Measurements from ENCODE around the gene ZDHHC11B.
"Not testable (repeated sequence)": the region's sequence is repeated elsewhere in the genome, so short reads cannot be mapped to it uniquely, and the experiment has no call there.

ZDHHC11B gene

DNA sequence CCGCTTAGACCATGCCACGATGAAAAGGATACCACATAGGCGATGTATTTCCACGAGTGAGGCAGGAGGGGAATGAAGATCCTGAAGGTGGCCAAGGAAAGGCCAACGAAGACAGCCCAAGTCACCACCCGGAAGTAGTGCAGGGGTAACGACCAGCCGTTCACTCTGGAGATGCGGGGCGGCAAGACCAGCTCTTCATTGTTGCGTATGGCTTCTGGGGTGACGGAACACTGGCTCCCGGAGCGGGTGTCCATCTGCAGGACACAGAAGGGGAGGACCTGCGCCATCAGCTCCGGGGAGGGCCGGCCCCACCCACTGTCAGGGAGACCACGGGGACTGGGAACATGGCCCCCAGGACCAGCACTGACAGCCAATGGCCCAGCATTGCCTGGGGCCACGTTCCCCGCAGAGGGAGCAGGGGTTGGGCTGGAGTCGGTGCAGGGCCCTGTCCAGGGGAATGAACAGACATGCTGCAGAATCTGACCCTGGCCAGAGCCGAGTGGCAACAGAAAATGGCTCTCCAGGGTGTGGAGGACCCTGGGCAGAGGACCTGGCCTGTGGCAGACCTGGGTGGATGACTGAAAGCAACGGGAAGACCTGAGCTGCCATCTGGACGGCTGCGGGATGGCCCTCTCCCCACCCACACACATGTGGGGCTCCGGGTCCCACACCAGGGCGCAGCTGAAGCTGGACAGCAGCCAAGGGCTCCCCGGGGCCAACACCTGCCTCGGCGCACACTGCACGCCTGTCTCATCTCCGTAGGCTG lies 17.7 kb downstream of the ZDHHC11B start:
- no peak for DNase-seq (ENCODE audit: low read depth)

DNA sequence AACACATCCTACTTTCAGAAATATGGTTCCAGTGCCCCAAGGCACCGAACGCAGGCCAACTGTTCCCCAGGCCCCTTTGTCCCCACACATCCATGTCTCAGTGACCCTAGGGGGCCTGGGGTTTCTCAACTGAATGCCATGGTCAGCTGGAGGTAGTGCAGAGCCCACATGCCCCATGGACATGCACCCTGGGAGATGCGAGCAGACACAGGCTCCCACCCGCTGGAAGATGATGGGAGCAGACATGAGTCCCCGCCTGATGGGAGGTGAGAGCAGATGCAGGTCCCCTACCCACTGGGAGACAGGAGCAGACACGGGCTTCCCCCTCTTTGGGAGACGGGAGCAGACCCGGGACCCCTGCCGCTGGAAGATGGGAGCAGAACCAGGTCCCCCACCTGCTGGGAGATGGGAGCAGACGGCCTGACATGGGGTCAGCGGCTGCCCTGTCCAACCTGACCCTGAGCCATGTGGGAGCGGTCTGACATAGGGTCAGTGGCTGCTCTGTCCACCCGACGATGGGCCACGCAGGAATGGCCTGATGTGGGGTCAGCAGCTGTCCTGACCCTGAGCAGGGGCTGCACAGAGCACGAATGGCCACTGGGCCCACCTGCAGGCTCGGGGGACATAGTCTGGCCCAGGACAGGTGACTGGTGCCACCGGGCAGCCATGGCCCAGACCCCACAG lies 18.4 kb downstream of the ZDHHC11B start:
- no peak for DNase-seq (ENCODE audit: low read depth)

GRCh38 chr5:763998-764781 lies 20.3 kb downstream of the ZDHHC11B start:
- no peak for DNase-seq (ENCODE audit: low read depth)

GRCh38 chr5:763397-763796 lies 21.1 kb downstream of the ZDHHC11B start:
- DNase-seq (ENCODE audit: low read depth) = no peak

- DNase-seq (ENCODE audit: low read depth) = not testable (repeated sequence)
Observed at GRCh38 chr5:762996-763395, 21.5 kb downstream of the ZDHHC11B start.

GRCh38 chr5:761854-762710 lies 22.4 kb downstream of the ZDHHC11B start:
- DNase-seq (ENCODE audit: low read depth) = no peak

GRCh38 chr5:761059-761771 lies 23.3 kb downstream of the ZDHHC11B start:
- DNase-seq (ENCODE audit: low read depth) = no peak

DNA sequence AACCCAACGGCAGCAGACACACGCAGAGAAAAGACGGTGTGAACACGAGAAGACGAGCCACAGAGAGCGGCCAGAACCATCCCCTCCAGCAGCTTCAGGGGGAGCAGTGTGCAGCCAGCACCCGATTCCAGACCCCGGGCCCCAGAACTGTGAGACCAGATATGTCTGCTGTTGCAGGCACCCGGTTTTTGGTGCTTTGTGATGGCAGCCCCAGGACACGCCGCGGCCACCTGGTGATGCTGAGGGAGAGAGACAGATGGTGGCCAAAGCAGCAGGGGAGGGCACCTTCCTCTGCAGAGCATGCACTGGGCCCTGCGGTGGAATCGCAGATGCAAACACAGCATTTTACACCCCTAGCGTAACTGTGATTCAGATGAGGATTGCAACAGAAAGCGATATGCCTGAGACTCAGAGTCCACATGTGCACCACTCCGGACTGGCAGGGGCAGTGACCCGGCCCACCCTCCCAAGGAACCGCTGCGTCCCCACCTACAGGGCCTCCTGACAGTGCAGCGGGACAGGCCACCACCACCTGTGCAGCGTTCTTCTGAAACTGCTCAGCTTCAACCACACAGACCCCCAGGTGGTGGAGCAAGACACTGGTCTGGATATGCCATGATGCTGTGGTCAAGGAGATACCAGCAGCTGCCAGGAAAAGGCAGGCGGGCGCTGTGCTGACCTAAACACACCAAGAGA lies 24.0 kb downstream of the ZDHHC11B start:
- no peak for DNase-seq (ENCODE audit: low read depth)

DNA sequence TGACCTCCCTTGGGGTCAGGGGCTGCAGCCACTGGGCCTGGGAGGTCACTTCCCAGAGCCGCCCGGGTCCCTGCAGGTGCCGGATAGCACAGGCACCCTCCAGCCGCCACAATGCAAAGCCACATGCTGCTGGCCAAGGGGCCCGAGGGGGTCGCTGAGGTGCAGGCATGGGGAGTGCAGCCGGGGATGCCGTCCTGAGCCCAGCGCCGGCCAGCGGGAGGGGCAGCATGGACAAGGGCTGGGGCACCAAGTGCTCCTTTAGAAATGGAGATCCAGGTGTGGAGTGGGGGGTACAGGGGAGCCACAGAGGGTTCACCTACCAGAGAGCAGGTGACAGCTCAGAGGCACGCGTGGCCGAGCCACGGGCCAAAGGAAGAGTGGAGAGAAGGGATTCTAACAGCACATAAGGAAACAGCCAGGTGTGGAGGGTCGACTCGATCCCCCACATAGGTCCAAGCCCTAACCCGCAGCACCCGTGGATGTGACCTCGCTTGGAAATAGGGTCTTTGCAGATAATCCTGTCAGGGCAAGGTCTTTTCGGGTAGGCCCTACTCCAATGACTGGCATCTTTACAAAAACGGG lies 24.7 kb downstream of the ZDHHC11B start:
- no peak for DNase-seq (ENCODE audit: low read depth)

DNA sequence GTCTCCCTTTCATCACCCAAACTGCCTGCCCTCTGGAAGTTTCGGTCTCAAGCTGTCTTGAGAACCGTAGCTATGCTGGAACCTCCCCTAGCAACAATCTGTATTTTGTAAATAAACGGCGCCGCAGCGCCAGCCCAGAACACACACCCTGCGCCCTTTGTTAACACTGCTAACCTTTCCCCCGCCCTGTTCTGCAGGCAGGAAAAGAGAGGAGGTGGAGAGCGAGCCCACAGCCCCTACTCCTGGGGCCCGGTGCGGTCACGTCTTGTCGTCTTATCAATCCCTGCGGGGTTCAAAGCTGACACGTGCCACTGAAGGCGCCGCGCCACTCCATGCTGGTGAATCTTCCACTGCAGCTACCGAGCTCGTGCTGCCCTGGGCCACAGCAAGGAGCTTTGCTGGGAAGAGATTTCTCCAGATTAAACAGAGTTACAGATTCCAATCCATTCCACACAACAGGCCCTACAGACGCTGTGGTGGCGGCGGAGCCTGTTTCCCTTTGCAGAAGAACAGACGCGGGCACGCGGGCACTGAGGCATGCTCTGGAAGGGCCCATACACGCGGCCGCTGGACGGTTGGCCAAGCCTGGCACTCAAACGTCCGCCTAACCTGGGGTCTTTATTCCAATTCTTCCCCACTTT lies 25.3 kb downstream of the ZDHHC11B start:
- no peak for DNase-seq (ENCODE audit: low read depth)

- no peak for DNase-seq (ENCODE audit: low read depth)
Observed at GRCh38 chr5:758698-759053, 25.9 kb downstream of the ZDHHC11B start.

DNA sequence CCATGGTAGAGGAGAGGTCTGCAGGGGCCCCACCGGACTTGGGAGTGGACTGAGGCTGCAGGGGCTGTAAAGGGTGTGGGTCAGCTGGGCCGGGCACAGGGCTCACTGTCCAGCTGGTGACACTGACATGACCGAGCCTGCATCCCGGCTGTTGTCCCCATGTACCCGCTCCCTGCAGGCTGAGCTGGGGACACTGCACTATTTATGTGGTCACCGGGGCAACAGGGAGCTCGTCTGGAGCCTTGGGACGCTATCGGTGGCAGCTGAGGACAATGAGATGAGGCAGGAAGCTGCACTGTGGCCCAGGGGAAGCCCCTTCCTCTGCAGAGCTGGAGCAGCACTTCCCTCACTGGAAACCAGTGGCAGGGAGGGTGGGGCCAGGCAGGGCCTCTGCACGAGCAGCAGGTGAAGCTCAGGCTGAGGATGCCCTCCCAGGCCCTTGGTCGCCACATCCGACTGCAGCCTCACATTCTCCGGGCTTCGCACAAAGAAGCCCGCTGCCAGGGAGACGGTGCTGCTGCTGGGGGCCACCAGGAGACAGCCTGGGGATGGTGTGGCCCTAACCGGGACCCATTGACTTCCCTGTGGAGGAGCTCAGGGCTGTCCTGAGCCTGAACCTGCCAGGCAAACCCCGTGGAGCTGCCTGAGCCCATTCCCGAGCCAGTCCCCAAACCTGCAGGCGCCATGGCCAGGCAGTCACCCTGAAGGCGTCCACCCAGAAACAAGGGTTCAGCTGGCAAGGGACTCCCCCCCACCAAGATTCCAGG lies 26.4 kb downstream of the ZDHHC11B start:
- DNase-seq (ENCODE audit: low read depth) = no peak

DNA sequence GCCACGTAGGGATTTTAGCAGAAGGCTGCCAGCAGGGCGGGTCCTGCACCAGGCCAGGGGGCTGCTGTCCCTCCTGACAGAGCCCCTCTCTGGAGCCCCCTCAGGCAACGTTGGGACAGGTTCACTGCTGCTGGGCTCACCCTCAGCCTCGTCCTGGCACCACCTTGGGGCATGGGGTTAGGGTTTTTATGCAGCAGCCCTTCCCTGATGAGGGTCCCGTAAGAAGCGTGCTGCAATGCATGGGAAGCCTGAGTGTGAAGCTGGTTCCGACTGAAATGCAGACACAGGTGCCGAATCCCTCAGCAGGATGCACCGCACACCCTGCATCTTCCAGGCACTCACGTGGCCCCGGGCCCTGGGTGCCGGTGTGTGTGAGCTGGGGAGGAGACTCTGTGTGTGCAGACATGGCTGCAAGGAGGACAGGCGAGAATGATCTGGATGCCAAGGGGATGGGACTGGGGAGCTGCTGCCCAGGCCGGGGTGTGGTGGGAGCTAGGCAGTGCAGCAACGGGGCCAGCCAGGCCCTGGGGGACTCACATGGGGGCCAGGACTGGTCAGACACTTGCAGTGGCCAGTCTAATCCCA lies 27.1 kb downstream of the ZDHHC11B start:
- no peak for DNase-seq (ENCODE audit: low read depth)

- no peak for DNase-seq (ENCODE audit: low read depth)
Observed at GRCh38 chr5:756865-757345, 27.6 kb downstream of the ZDHHC11B start.

DNA sequence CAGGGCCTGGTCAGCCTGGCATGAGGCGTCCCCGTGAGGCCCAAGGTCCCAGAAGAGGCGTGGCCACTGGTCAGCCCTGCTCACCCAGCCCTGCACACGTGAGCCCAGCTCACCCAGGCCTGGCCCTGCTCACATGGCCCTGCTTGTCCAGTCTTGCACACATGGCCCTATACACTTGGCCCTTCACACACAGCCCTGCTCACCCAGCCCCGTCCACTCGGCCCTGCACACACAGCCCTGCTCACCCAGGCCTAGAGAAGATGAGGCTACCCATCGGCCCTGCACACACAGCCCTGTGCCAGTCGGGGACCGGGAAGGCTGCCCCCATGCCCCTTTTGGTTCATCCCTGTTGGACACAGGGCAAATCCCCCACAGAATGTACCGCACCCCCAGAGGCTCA lies 28.4 kb downstream of the ZDHHC11B start:
- DNase-seq (ENCODE audit: low read depth) = no peak

DNA sequence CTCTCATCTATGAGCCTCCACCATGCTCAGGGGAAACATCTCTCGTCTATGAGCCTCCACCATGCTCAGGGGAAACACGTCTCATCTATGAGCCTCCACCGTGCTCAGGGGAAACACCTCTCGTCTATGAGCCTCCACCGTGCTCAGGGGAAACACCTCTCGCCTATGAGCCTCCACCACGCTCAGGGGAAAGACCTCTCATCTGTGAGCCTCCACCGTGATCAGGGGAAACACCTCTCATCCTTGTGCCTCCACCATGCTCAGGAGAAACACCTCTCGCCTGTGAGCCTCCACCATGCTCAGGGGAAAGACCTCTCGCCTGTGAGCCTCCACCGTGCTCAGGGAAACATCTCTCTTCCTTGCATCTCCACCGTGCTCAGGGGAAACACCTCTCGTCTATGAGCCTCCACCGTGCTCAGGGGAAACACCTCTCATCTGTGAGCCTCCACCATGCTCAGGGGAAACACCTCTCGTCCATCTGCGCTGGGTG lies 30.3 kb downstream of the ZDHHC11B start:
- DNase-seq (ENCODE audit: low read depth) = not testable (repeated sequence)

GRCh38 chr5:753567-754142 lies 30.9 kb downstream of the ZDHHC11B start:
- not testable (repeated sequence) for DNase-seq (ENCODE audit: low read depth)

DNA sequence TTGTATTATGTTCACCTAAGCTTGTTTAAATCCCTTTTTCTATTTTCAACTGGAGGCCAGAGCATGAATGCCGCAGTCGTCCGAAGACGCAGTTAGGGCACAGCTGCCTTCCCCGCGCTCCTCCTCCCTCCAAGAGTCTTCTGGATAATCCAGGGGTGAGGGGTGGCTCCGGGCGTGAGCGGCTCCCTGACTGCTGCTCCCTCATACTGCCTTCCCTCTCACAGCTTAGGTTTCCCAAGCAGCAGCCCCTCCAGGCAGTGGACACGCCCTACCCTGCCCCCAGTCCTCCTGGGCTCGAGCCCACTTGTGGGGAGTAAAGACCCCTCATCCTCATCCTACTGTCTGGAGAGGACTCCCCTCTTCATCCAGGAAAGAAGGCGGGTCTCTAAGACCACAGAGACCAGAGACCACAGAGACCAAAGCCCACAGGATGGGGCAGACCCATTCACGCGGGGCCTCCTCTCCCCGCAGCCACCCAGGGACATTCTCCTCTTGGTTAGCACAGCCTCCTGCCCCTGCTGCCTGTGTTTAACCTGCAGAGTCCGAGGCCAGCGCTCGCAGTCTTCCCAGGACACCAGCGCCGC lies 31.9 kb downstream of the ZDHHC11B start:
- not testable (repeated sequence) for DNase-seq (ENCODE audit: low read depth)
